ENCODE measurements around the gene DYNAP. TPM values are rescaled to one million over a fixed set of nuclear protein-coding genes. Genes with fewer than 3 reads are reported as not detected.

DYNAP gene, protein sequence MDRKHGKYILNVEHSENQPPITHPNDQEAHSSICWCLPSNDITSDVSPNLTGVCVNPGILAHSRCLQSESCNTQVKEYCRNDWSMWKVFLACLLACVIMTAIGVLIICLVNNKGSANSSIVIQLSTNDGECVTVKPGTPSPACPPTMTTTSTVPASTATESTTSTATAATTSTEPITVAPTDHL
- total RNA-seq = not detected

GRCh38 chr18:54590945-54591344, at the start of gene DYNAP:
Gene DYNAP (plus strand): TSS chr18:54591245. CDS start chr18:54591283, 38 bp downstream.
- Mint-ChIP-seq H3K9me3 (no peaks in the 10 kb centered on the region), H3K36me3 (no peaks in the 10 kb centered on the region), H3K27ac (no peak within 1 kb of the TSS)
- no peak for ATAC-seq
- no peak for DNase-seq (ENCODE audit: low spot score in 2 of 2)

DNA sequence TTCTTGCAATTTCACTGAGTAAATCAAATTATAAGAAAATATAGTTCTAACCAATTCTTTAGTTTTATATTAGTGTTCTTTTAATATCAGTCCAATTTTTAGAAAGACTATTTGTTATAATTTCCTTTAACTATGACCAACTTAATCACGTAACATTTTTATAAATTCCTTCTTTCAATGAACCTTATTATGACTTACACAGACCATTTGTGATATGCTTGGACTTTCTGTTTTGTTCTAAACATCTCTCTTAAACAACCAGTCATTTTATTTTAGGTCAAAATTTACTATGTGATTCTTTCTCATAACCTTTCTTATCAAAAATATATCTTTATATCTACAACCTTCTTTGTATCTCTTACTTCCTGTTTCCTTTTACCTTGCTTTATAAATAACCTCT, 39.5 kb upstream of the DYNAP start:
- H3K9me3 Mint-ChIP-seq = no peaks in the 10 kb centered on the region
- H3K27ac Mint-ChIP-seq = no peak overlapping the region
- no peak for ATAC-seq
- H3K36me3 Mint-ChIP-seq = no peaks in the 10 kb centered on the region
- DNase-seq (ENCODE audit: low spot score in 2 of 2) = no peak

DNA sequence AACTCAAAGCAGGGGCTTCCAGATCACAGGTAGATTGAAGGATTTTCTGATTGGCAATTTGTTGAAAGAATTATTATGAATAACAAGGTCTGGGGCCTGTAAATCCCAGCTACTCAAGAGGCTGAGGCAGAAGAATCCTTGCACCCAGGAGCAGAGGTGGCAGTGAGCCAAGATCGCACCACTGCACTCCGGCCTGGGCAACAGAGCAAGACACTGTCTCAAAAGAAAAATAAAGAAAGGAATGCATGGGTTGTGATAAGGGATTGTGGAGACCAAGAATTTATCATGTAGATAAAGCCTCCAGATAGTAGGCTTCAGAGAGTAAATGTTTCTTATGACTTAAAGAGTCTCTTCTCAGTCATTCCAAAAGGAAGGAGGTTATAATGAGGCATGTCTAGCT, 35.8 kb upstream of the DYNAP start:
- H3K9me3 Mint-ChIP-seq = no peaks in the 10 kb centered on the region
- H3K36me3 Mint-ChIP-seq = no peaks in the 10 kb centered on the region
- DNase-seq (ENCODE audit: low spot score in 2 of 2) (no peak), ATAC-seq (no peak)
- H3K27ac Mint-ChIP-seq = no peak overlapping the region

GRCh38 chr18:54555996-54556395, 35.0 kb upstream of the DYNAP start:
- Mint-ChIP-seq H3K27ac (peak overlapping the region in 1 of 2 donors; percentile 39), H3K36me3 (no peaks in the 10 kb centered on the region), H3K9me3 (no peaks in the 10 kb centered on the region)
- ATAC-seq (no peak), DNase-seq (ENCODE audit: low spot score in 2 of 2) (no peak)

DNA sequence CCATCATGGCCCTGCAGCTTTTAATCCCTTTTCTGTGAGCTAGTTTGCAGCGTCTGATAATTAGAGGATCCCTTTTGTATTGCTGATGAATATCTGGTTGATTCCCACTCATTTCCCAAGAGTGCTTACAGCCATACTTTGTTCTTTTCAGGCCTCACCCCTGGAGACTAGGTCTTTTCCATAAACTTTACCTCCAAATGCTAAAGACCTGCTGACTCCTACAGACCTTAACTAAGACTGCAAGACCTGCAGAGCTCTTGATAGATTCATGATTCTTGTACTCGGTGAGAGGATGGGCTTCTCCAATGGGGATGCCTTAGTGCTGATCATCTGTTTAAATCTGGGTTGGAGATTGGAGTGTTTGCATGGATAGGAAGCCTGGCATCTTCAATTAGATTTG, 33.1 kb upstream of the DYNAP start:
- H3K36me3 Mint-ChIP-seq = no peaks in the 10 kb centered on the region
- no peak overlapping the region for H3K27ac Mint-ChIP-seq
- no peak for DNase-seq (ENCODE audit: low spot score in 2 of 2)
- no peaks in the 10 kb centered on the region for H3K9me3 Mint-ChIP-seq
- ATAC-seq = no peak

DNA sequence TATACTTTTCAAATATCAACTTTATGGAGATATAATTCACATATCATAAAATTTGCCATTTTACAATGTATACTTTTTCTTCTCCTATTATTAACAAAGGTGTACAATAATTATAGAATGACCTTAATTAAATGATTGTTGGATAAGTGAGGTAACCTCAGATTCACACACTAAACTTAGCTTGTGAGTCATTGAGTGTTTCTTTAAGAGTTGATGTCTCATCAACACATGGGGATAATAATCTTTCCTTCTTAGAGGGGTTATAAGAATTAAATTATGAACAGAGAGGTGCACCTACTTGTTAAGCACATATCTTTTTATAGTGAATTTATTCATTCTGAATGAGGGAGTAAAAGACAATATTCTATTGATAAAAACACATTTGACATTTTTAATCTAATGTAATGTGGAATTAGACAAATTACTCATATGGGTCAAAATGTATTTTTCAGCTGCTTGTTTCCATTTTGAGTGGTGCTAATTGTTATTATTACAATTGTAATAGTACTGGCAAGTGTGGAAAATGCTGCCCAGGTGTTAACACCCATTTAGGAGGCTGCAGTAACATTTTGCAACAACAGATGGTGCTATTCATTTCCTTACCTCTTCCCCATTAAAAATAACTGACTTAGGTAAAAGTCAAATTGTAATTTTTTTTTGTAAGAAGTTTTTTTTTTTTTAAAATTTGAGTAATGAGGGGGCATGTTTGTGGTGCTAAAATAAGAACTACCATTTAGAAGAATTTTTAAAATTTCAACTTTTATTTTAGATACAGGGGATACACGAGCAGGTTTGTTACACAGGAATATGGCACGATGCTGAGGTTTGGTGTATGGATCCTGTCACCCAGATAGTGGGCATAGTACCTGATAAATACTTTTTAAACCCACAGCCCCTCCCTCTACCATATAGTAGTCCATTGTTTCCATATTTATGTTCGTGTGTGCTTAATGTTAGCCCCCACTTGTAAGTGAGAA, 32.1 kb upstream of the DYNAP start:
- Mint-ChIP-seq H3K36me3 (no peaks in the 10 kb centered on the region), H3K27ac (no peak overlapping the region), H3K9me3 (no peaks in the 10 kb centered on the region)
- DNase-seq (ENCODE audit: low spot score in 2 of 2) (no peak), ATAC-seq (no peak)

- no peak overlapping the region for H3K27ac Mint-ChIP-seq
- no peaks in the 10 kb centered on the region for H3K36me3 Mint-ChIP-seq
- no peak for ATAC-seq
- no peaks in the 10 kb centered on the region for H3K9me3 Mint-ChIP-seq
- no peak for DNase-seq (ENCODE audit: low spot score in 2 of 2)
These were observed 29.3 kb upstream of the DYNAP start for GRCh38 chr18:54561706-54562267.

- no peaks in the 10 kb centered on the region for H3K36me3 Mint-ChIP-seq
- no peak overlapping the region for H3K27ac Mint-ChIP-seq
- DNase-seq (ENCODE audit: low spot score in 2 of 2) (no peak), ATAC-seq (no peak)
- H3K9me3 Mint-ChIP-seq = no peaks in the 10 kb centered on the region
These were observed 10.8 kb upstream of the DYNAP start for GRCh38 chr18:54580202-54580729.

GRCh38 chr18:54584065-54584464, 7.0 kb upstream of the DYNAP start:
- Mint-ChIP-seq H3K36me3 (no peaks in the 10 kb centered on the region), H3K27ac (no peak overlapping the region), H3K9me3 (no peaks in the 10 kb centered on the region)
- DNase-seq (ENCODE audit: low spot score in 2 of 2) (no peak), ATAC-seq (no peak)

GRCh38 chr18:54585743-54586142, 5.3 kb upstream of the DYNAP start:
- Mint-ChIP-seq H3K9me3 (no peaks in the 10 kb centered on the region), H3K36me3 (no peaks in the 10 kb centered on the region), H3K27ac (no peak overlapping the region)
- DNase-seq (ENCODE audit: low spot score in 2 of 2) (no peak), ATAC-seq (no peak)

GRCh38 chr18:54604211-54604610, 13.2 kb downstream of the DYNAP start:
- H3K36me3 Mint-ChIP-seq = no peaks in the 10 kb centered on the region
- no peak overlapping the region for H3K27ac Mint-ChIP-seq
- H3K9me3 Mint-ChIP-seq = no peaks in the 10 kb centered on the region
- DNase-seq (ENCODE audit: low spot score in 2 of 2) (no peak), ATAC-seq (no peak)

DNA sequence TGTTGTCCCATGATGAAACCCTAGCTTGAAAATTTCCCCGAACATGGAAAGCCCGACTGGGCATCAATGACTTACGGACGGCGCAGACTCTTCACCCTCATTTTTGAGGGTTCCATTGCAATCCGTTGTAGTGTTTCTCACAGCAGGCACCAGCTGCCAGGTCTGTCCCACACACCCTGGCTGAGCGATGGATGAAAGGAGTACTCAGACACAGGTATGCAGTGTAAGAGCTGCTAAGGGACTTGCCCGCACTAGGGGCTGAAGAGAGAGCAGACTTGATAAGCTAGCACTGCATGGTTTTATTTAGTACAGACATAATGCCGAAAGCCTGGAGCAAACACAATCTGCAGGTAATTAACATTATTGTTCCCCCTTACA, 15.8 kb downstream of the DYNAP start:
- ATAC-seq = no peak
- no peaks in the 10 kb centered on the region for H3K36me3 Mint-ChIP-seq
- no peaks in the 10 kb centered on the region for H3K9me3 Mint-ChIP-seq
- H3K27ac Mint-ChIP-seq = no peak overlapping the region
- DNase-seq (ENCODE audit: low spot score in 2 of 2) = no peak

DNA sequence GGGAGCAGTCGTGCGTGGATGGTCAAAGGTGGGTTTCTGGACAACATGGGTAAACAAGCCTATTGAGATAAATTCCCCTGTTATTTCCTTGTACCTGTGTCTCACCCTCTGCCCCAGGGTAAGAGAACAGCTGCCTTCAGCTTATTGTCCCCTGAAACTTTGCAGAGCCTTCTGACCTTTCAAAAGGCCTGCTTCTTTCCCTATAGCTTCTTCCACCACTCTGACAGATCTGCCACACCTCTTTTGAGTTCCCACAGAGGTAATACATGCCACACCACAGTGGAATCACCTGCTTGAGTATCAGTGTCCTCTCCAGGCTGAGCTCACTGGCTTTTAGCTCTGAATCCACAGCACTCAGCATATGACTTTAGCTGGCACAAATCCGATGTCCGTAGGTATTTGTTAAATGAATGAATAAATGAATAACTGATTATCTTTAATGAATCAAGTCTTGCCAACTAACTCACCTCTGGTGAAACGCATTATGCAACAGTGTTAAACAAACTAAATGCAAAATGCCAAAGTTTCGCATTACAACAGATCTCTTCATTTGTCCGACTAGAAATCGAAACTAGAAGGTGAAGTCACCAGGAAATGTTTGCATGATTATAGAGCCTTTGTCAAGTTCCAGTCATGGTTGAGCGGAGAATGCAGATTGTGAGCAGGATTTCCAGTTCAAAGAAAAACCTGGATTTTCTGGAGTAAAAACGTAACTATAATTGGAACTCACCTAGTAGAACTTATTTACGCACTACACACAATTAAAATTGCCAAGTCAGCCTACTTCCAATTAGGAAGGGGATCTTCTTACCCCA, 16.4 kb downstream of the DYNAP start:
- no peak for DNase-seq (ENCODE audit: low spot score in 2 of 2)
- no peaks in the 10 kb centered on the region for H3K36me3 Mint-ChIP-seq
- ATAC-seq = no peak
- no peaks in the 10 kb centered on the region for H3K9me3 Mint-ChIP-seq
- no peak overlapping the region for H3K27ac Mint-ChIP-seq

DNA sequence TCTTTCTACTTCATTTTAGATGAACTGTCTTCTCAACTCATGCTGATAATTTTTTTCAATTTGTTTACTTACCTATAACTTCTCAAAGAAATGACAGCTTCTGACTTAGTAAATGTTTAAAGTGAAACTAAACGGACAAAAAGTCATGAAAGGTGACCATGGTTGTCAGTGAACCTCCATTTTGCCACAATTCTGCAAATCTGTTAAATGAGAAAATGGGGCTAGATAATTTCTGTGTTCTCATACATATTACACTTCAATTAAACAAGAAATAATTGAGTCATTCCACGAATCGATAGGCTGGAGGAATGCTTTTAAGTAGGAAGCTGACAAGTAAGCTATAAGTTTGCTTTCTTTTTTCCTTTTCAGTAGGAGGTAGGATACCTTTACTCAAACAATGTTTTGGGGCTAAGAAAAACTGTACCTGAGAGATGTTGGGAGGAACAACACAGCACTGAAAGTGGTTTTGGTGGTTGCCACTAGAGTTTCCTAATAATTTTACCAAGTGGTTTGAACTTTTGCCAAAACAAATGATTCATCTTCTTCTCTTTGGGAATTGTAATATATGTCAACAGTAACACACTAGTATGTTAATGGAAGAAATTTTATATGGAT, 17.1 kb downstream of the DYNAP start:
- no peaks in the 10 kb centered on the region for H3K9me3 Mint-ChIP-seq
- no peak for ATAC-seq
- no peak overlapping the region for H3K27ac Mint-ChIP-seq
- no peaks in the 10 kb centered on the region for H3K36me3 Mint-ChIP-seq
- no peak for DNase-seq (ENCODE audit: low spot score in 2 of 2)

GRCh38 chr18:54611816-54612215, 20.8 kb downstream of the DYNAP start:
- ATAC-seq (no peak), DNase-seq (ENCODE audit: low spot score in 2 of 2) (no peak)
- Mint-ChIP-seq H3K9me3 (peaks cover 0 to 3% of the 10 kb centered on the region in 2 donors), H3K36me3 (no peaks in the 10 kb centered on the region), H3K27ac (no peak overlapping the region)

DNA sequence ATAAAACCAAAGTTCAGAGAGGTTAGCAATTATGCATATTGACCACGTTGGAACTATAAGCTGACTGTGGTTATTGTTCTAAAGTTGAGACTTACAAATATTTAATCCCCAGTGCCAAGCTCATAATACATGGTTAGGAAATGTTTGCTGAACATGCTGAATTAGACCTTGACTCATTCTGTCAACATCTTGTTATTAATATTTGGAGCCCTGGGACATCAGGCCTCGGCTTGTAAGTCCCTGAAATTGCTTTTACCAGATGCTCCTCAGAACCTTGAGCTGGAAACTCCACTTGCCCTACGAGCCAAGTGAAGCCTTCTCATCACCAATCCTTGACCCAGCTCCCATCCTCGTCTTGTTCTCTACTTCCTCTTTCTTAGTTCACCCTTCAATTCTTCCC, 21.2 kb downstream of the DYNAP start:
- no peak overlapping the region for H3K27ac Mint-ChIP-seq
- no peaks in the 10 kb centered on the region for H3K36me3 Mint-ChIP-seq
- H3K9me3 Mint-ChIP-seq = peaks cover 0 to 3% of the 10 kb centered on the region in 2 donors
- ATAC-seq (no peak), DNase-seq (ENCODE audit: low spot score in 2 of 2) (no peak)
